Aorta (tissue), 5 donors: ENCODE data around the gene STXBP1. TPM values are rescaled to one million over a fixed set of nuclear protein-coding genes. Genes with fewer than 3 reads are reported as not detected.

Experiments used
- ATAC-seq: fragments of 200-7000 bp; cut with Tn5 transposase; one replicate; pipeline ENCODE4 v1.9.1; 2022; ENCODE audit warnings: moderate library complexity; ENCODE audit not compliant: low FRiP score
- DNase-seq, 2 donors: peaks; one replicate each; pipeline ENCODE4 v3.0.0-alpha.2; 2020
- H3K27ac ChIP-seq, 2 donors: one replicate each; pipeline ENCODE4 v1.5.1; 2013; ENCODE audit warnings: low read length in 2 of 2, mild to moderate bottlenecking in 2 of 2, moderate library complexity in 2 of 2, control low read depth in 1 of 2, inconsistent platforms in 1 of 2, low read depth in 1 of 2
- H3K27me3 ChIP-seq, 2 donors: one replicate each; pipeline ENCODE4 v1.6.1; 2013; ENCODE audit warnings: control low read depth in 1 of 2, low read length in 1 of 2, mild to moderate bottlenecking in 1 of 2, moderate library complexity in 1 of 2; ENCODE audit not compliant: insufficient read depth in 2 of 2, control insufficient read depth in 1 of 2
- H3K36me3 ChIP-seq, 2 donors: one replicate each; pipeline ENCODE4 v1.6.1; 2013; ENCODE audit warnings: control low read depth in 1 of 2, low read length in 1 of 2, mild to moderate bottlenecking in 1 of 2; ENCODE audit not compliant: insufficient read depth in 2 of 2, control insufficient read depth in 1 of 2
- H3K4me1 ChIP-seq, 2 donors: one replicate each; pipeline ENCODE4 v1.6.1; 2013; ENCODE audit warnings: low read length in 2 of 2, control low read depth in 1 of 2, mild to moderate bottlenecking in 1 of 2, moderate library complexity in 1 of 2; ENCODE audit not compliant: insufficient read depth in 2 of 2, control insufficient read depth in 1 of 2
- H3K4me3 ChIP-seq, 2 donors: one replicate each; pipeline ENCODE4 v1.5.1; 2013; ENCODE audit warnings: low read length in 2 of 2, control low read depth in 1 of 2, mild to moderate bottlenecking in 1 of 2
- H3K9me3 ChIP-seq: one replicate; pipeline ENCODE4 v1.6.1; 2013; ENCODE audit warnings: mild to moderate bottlenecking, low read length; ENCODE audit not compliant: control insufficient read depth
- WGBS, 2 donors: extraction: QIAGEN DNeasy Blood & Tissue Kit; methylation state at CpG; one replicate each; pipeline ENCODE4 v1.1.7; 2013; 5-methylcytosine and 5-hydroxymethylcytosine counted together
- intact Hi-C, 2 donors: fragments of 100-400 bp; cut with DNase I; formaldehyde crosslinking; loops; one replicate each; pipeline versions ENCODE4 v1.14.2 to v1.15.0; 2022
- polyA plus RNA-seq, 2 donors: library from polyadenylated mRNA; stranded (reverse); fragments of 200-250 nt; gene quantifications; one replicate each; pipeline ENCODE4 v1.2.3, GENCODE V29; 2013
- total RNA-seq, 2 donors: library from RNA; stranded (reverse); fragmentation: NEBNext Ultra II Directional; extraction: Animal tissue kit (Norgen Biotek cat#: 25700); gene quantifications; one replicate each; pipeline ENCODE4 v1.2.1, GENCODE V29; 2021
- donor health status: healthy with polysubstance abuse.
- donor health status: Bipolar disorder and iron deficiency.
- donor health status: DM: no; HTN: no; CAD: no.
- donor health status: DM: no; HTN: no; CAD: no.
- donor health status: DM: yes; HTN: yes; CAD: no.

The STXBP1 gene
- total and polyA plus RNA-seq, 4 donors = 6.6 to 69.0 (median 35.4) TPM

- Histone ChIP-seq H3K4me3 (no peak overlapping the region), H3K36me3 (no peaks in the 10 kb centered on the region), H3K27me3 (no peaks in the 10 kb centered on the region), H3K27ac (no peak overlapping the region), H3K4me1 (no peaks in the 10 kb centered on the region), H3K9me3 (no peaks in the 10 kb centered on the region)
- ATAC-seq = no peak
- 73 to 74% methylated on average over 7 of the region's 7 CpGs for WGBS, 2 donors
- no peak for DNase-seq
- intact Hi-C loops = no loop called here
Measured at GRCh38 chr9:127599550-127599891, 12.6 kb upstream of the STXBP1 start.

GRCh38 chr9:127603226-127603625 lies 8.9 kb upstream of the STXBP1 start:
- H3K4me1 ChIP-seq = no peaks in the 10 kb centered on the region
- 76 to 79% methylated on average over 3 of the region's 3 CpGs for WGBS, 2 donors
- no peak overlapping the region for H3K4me3 ChIP-seq
- no peaks in the 10 kb centered on the region for H3K36me3 ChIP-seq
- no peak overlapping the region for H3K27ac ChIP-seq
- no peaks in the 10 kb centered on the region for H3K9me3 ChIP-seq
- ATAC-seq = no peak
- no peak for DNase-seq
- H3K27me3 ChIP-seq = no peaks in the 10 kb centered on the region
- intact Hi-C loops = no loop called here

GRCh38 chr9:127606043-127606442 lies 6.0 kb upstream of the STXBP1 start:
- no peaks in the 10 kb centered on the region for H3K36me3 ChIP-seq
- WGBS, 2 donors = 83 to 100% methylated on average over 1 of the region's 1 CpG
- no peaks in the 10 kb centered on the region for H3K4me1 ChIP-seq
- H3K27ac ChIP-seq = no peak overlapping the region
- no peaks in the 10 kb centered on the region for H3K27me3 ChIP-seq
- no peaks in the 10 kb centered on the region for H3K9me3 ChIP-seq
- DNase-seq = no peak
- intact Hi-C loops = loop anchor here in 1 of 2 donors (5.0 kb wide), 1 partner anchor 96 kb away; no protein-coding TSS in a partner anchor
- no peak for ATAC-seq
- no peak overlapping the region for H3K4me3 ChIP-seq

- 2% methylated on average over 53 to 55 of the region's 55 CpGs for WGBS, 2 donors
- DNase-seq = peak; percentile 68 to 84
- Histone ChIP-seq H3K36me3 (no peaks in the 10 kb centered on the region), H3K27me3 (no peaks in the 10 kb centered on the region), H3K4me3 (no peak overlapping the region), H3K9me3 (no peaks in the 10 kb centered on the region), H3K4me1 (no peaks in the 10 kb centered on the region), H3K27ac (no peak overlapping the region)
- intact Hi-C loops = loop anchor here in 1 of 2 donors (5.0 kb wide), 1 partner anchor 94 kb away; no protein-coding TSS in a partner anchor
- peak; percentile 56 for ATAC-seq
Measured at GRCh38 chr9:127608104-127608966, 3.7 kb upstream of the STXBP1 start.

- no peak for ATAC-seq
- Histone ChIP-seq H3K9me3 (no peaks in the 10 kb centered on the region), H3K36me3 (no peaks in the 10 kb centered on the region), H3K27me3 (no peaks in the 10 kb centered on the region), H3K4me3 (peak overlapping the region; percentile 15 to 27), H3K27ac (no peak overlapping the region), H3K4me1 (no peaks in the 10 kb centered on the region)
- intact Hi-C loops = loop anchor here in 1 of 2 donors (5.0 kb wide), 1 partner anchor 106 kb away; the partner anchor contains the start of genes PTRH1 and TTC16
- DNase-seq = peak in 1 of 2 donors; percentile 77
- WGBS, 2 donors = 2 to 3% methylated on average over 11 of the region's 11 CpGs
Measured at GRCh38 chr9:127611603-127611898, 526 bp upstream of the STXBP1 start.

- Histone ChIP-seq H3K27ac (no peak overlapping the region), H3K9me3 (no peaks in the 10 kb centered on the region), H3K36me3 (no peaks in the 10 kb centered on the region), H3K4me1 (no peaks in the 10 kb centered on the region), H3K4me3 (peak overlapping the region; percentile 2 to 63), H3K27me3 (no peaks in the 10 kb centered on the region)
- ATAC-seq (peak; percentile 78), DNase-seq (peak; percentile 83 to 89)
- intact Hi-C loops = loop anchor here in 1 of 2 donors (5.0 kb wide), 1 partner anchor 104 kb away; the partner anchor contains the start of genes PTRH1 and TTC16
- 1% methylated on average over 39 to 41 of the region's 41 CpGs for WGBS, 2 donors
Measured at GRCh38 chr9:127612939-127613582, 984 bp downstream of the STXBP1 start.

GRCh38 chr9:127613583-127613954 lies 1.5 kb downstream of the STXBP1 start:
- DNase-seq = no peak
- Histone ChIP-seq H3K36me3 (no peaks in the 10 kb centered on the region), H3K27me3 (no peaks in the 10 kb centered on the region), H3K4me1 (no peaks in the 10 kb centered on the region), H3K27ac (no peak overlapping the region), H3K4me3 (no peak overlapping the region), H3K9me3 (no peaks in the 10 kb centered on the region)
- intact Hi-C loops = loop anchor here in 1 of 2 donors (5.0 kb wide), 1 partner anchor 104 kb away; the partner anchor contains the start of genes PTRH1 and TTC16
- 77 to 79% methylated on average over 5 of the region's 5 CpGs for WGBS, 2 donors
- no peak for ATAC-seq

GRCh38 chr9:127614961-127615360 lies 2.9 kb downstream of the STXBP1 start:
- no peaks in the 10 kb centered on the region for H3K4me1 ChIP-seq
- no peak for DNase-seq
- H3K27ac ChIP-seq = no peak overlapping the region
- H3K9me3 ChIP-seq = no peaks in the 10 kb centered on the region
- intact Hi-C loops = loop anchor here in 1 of 2 donors (5.0 kb wide), 1 partner anchor 102 kb away; the partner anchor contains the start of genes PTRH1 and TTC16
- no peaks in the 10 kb centered on the region for H3K36me3 ChIP-seq
- 86 to 87% methylated on average over 3 of the region's 3 CpGs for WGBS, 2 donors
- no peaks in the 10 kb centered on the region for H3K27me3 ChIP-seq
- ATAC-seq = no peak
- no peak overlapping the region for H3K4me3 ChIP-seq
